Activated T-helper 1 cell treated with anti-CD3 and anti-CD28 coated beads, Interleukin-12 subunit alpha, Interleukin-12 subunit beta, Interleukin-2, Interleukin-4 antibody, amounts not matched to agents 30 ng/mL and 10 ng/mL and 1 ng/mL, durations not matched to agents 14 hours and 24 hours and 36 hours (primary cell): ENCODE results near the gene SLFNL1. TPM values are rescaled to one million over a fixed set of nuclear protein-coding genes. Genes with fewer than 3 reads are reported as not detected.

ENCODE experiments used
- total RNA-seq: library from RNA; stranded (reverse); gene quantifications from 2 replicates; pipeline ENCODE4 v1.2.3, GENCODE V29; 2022

The SLFNL1 gene
- total RNA-seq, 1 donor from 2014 or later: 0.18 TPM

Other genes starting within 250 kb of the SLFNL1 start
- gene KCNQ4, start 237.9 kb downstream of the SLFNL1 start, total RNA-seq: 0.78 and 0.88 TPM in 2 replicates
- gene CITED4, start 159.4 kb downstream of the SLFNL1 start, total RNA-seq: 4.1 and 5.0 TPM in 2 replicates
- 172 and 174 TPM in 2 replicates for gene CTPS1, start 42.0 kb downstream of the SLFNL1 start, total RNA-seq
- 16.0 and 18.5 TPM in 2 replicates for gene SCMH1, start 220.6 kb upstream of the SLFNL1 start, total RNA-seq